OCI-LY1 (cell line): ENCODE measurements around the gene FGF3.

Experiments used
- CTCF ChIP-seq: fragments of 200-600 bp; sonication (generic), shearing (Covaris generic); IDR thresholded peaks from 2 replicates; pipeline ENCODE4 v1.5.1; 2017; ENCODE audit warnings: mild to moderate bottlenecking, antibody characterized with exemption, low read length, moderate library complexity, mixed read lengths
- EZH2 ChIP-seq: fragments of 200-600 bp; sonication (generic), shearing (Covaris generic); IDR thresholded peaks from 2 replicates; pipeline ENCODE4 v1.8.0; 2017; ENCODE audit warnings: borderline replicate concordance, mixed run types, mild to moderate bottlenecking, antibody characterized with exemption, low read length, moderate library complexity, mixed read lengths

GRCh38 chr11:69823641-69824265 lies 4.5 kb upstream of the FGF3 start:
- TF ChIP-seq CTCF (no peak), EZH2 (no peak)
